Left cardiac atrium (tissue), 4 donors: Measurements from ENCODE around the gene DNAJA3. TPM values are rescaled to one million over a fixed set of nuclear protein-coding genes. Genes with fewer than 3 reads are reported as not detected.

Source experiments
- ATAC-seq, 2 donors: fragments of 200-7000 bp; cut with Tn5 transposase; one replicate each; pipeline ENCODE4 v1.9.1; 2020; ENCODE audit warnings: mild to moderate bottlenecking in 2 of 2, moderate library complexity in 2 of 2
- DNase-seq: peaks from one replicate; pipeline ENCODE4 v3.0.0-alpha.2; 2020
- intact Hi-C, 2 donors: fragments of 100-400 bp; cut with DNase I; formaldehyde crosslinking; loops; one replicate each; pipeline versions ENCODE4 v1.14.1 to v1.15.1; 2022 to 2023
- total RNA-seq, 2 donors: library from RNA; stranded (reverse); fragmentation: NEBNext Ultra II Directional; extraction: Animal tissue kit (Norgen Biotek cat#: 25700); gene quantifications; one replicate each; pipeline ENCODE4 v1.2.1, GENCODE V29; 2021
- donor health status: DM: no; HTN: yes; CAD: no.
- donor health status: DM: no; HTN: yes; CAD: no; lungs with severe emphysema.
- donor health status: DM: yes; HTN: yes; CAD: no.
- donor health status: Dilated cardiomyopathy.

Gene DNAJA3
- total RNA-seq, 2 donors from 2014 or later: 44.6 to 48.3 TPM

DNA sequence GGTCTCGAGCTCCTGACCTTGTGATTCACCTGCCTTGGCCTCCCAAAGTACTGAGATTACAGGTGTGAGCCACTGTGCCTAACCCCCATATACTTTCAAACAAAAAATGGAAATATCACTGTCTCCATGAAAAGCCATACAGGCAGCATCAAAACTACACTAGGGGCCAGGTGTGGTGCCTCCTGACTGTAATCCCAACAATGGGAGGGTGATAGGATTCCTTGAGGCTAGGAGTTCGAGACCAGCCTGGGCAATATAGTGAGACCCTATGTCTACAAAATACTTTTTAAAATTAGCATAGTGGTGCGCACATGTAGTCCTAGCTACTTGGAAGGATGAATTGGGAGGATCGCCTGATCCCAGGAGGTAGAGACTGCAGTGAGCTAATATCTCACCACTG is 66.2 kb downstream of the DNAJA3 start:
- DNase-seq (no peak), ATAC-seq (no peak)
- intact Hi-C loops: no loop called here

GRCh38 chr16:4494746-4495490 is 69.2 kb downstream of the DNAJA3 start:
- peak in 1 of 2 donors; percentile 60 for ATAC-seq
- no peak for DNase-seq
- intact Hi-C loops: no loop called here

DNA sequence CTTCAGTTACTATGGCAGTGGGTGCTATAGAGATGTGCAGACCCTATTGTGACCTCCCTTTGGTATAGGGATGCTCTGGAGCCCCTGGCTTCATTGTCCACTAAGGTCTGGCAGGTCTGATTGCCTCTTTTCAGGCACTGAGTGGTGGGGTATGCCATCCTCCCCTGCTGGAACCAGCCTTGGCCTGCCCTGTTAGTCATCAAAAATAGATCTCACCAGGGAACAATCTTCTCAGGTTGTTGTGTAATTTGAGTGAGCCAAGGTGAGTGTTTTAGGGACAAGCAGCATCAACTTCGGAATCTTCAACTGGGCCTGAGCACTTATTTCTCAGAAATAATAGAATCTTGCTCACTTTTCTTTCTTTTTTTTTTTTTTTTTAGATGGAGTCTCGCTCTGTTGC is 70.1 kb downstream of the DNAJA3 start:
- ATAC-seq: no peak
- DNase-seq: no peak
- intact Hi-C loops: no loop called here

DNA sequence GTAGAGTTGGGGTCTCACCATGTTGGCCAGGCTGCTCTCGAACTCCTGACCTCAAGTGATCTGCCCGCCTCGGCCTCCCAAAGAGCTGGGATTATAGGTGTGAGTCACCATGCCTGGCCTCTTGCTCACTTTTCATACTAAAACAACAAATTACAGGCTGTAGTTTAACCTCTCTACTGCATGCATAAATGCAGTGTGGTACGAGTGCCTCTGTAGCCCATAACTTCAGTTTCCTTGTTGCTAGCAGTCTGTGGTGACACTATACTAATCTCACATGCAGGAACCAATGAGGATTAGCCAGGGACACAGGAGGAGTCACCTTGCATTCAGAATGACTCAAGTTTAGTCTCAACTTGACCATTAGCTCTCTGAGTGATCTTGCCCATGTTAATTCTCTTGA is 70.6 kb downstream of the DNAJA3 start:
- intact Hi-C loops: no loop called here
- no peak for DNase-seq
- ATAC-seq: no peak

- intact Hi-C loops: no loop called here
- DNase-seq (no peak), ATAC-seq (no peak)
Observed at GRCh38 chr16:4498546-4499195, 73.0 kb downstream of the DNAJA3 start.

- ATAC-seq (no peak), DNase-seq (no peak)
- intact Hi-C loops: no loop called here
Observed at GRCh38 chr16:4499196-4499555, 73.5 kb downstream of the DNAJA3 start.

GRCh38 chr16:4500272-4500671 is 74.6 kb downstream of the DNAJA3 start:
- no peak for DNase-seq
- ATAC-seq: peak; percentile 84 to 93
- intact Hi-C loops: loop anchor here (10.0 kb wide), 1 partner anchor 85 kb away; no protein-coding TSS in a partner anchor

- peak; percentile 55 to 61 for ATAC-seq
- peak; percentile 55 for DNase-seq
- intact Hi-C loops: loop anchor here (10.0 kb wide), 1 partner anchor 84 kb away; no protein-coding TSS in a partner anchor
Observed at GRCh38 chr16:4501071-4501478, 75.4 kb downstream of the DNAJA3 start.

GRCh38 chr16:4505356-4506147 is 79.9 kb downstream of the DNAJA3 start:
- no peak for DNase-seq
- peak in 1 of 2 donors; percentile 38 for ATAC-seq
- intact Hi-C loops: loop anchor here (5.0 to 10.0 kb wide), 2 partner anchors 42 to 79 kb away; no protein-coding TSS in a partner anchor

Other genes with a start within 250 kb of the DNAJA3 start
- gene SRL, start 183.8 kb upstream of the DNAJA3 start, total RNA-seq: 100 to 1,000 TPM; 302 to 359 TPM
- gene TFAP4, start 152.8 kb upstream of the DNAJA3 start, total RNA-seq: 1 to 10 TPM; 3.7 to 4.2 TPM
- gene GLIS2, start 109.8 kb upstream of the DNAJA3 start, total RNA-seq: 10 to 100 TPM; 23.9 to 29.2 TPM
- 10 to 100 TPM; 51.0 to 64.3 TPM for gene PAM16, start 74.5 kb upstream of the DNAJA3 start, total RNA-seq
- gene VASN, start 54.0 kb upstream of the DNAJA3 start, total RNA-seq: 10 to 100 TPM; 10.6 to 20.0 TPM
- gene CORO7, start 9.3 kb upstream of the DNAJA3 start, total RNA-seq: 10 to 100 TPM; 15.6 to 19.5 TPM
- gene NMRAL1, start 48.8 kb downstream of the DNAJA3 start, total RNA-seq: 10 to 100 TPM; 16.8 to 17.2 TPM
- 10 to 100 TPM; 65.3 to 92.0 TPM for gene HMOX2, start 50.5 kb downstream of the DNAJA3 start, total RNA-seq
- 10 to 100 TPM; 34.1 to 42.9 TPM for gene CDIP1, start 112.9 kb downstream of the DNAJA3 start, total RNA-seq
- under 1 TPM in 1 of 2 donors, not detected in 1; 0.10 TPM for gene C16orf96, start 130.5 kb downstream of the DNAJA3 start, total RNA-seq
- gene UBALD1, start 189.0 kb downstream of the DNAJA3 start, total RNA-seq: 10 to 100 TPM; 19.6 to 20.0 TPM
- 10 to 100 TPM; 33.1 to 44.6 TPM for gene MGRN1, start 199.0 kb downstream of the DNAJA3 start, total RNA-seq